Breast epithelium (tissue), 3 donors: ENCODE data around the gene MICOS13.

ENCODE experiments used
- POLR2AphosphoS5 ChIP-seq, 3 donors: sonication (generic); formaldehyde crosslinking; IDR thresholded peaks; one replicate each; pipeline ENCODE4 v1.6.1; 2017; ENCODE audit warnings: antibody characterized with exemption in 3 of 3
- TF ChIP-seq, protein P1 (sequence below), 3 donors: fragments of 450-650 bp; IDR thresholded peaks; one replicate each; pipeline ENCODE4 v1.5.1; 2016 to 2017; ENCODE audit warnings: antibody characterized with exemption in 3 of 3, mild to moderate bottlenecking in 3 of 3, moderate library complexity in 3 of 3

DNA sequence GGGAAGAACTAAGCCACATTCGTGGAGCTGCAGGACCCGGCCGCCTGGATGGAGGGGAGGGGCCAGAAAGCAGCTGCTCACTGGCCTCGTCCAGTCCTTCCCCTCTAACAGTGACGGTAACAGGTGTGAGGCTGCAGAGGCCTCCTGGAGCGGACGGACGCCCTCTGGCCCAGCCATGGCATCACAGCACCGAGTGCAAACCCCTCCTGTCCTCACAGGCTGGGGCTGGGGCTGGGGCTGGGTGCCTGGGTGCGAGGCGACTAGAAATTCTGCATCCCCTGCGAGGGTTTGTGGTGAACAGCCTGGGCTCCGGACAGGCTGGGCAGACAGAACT is 3.6 kb downstream of the MICOS13 start:
- no peak for TF ChIP-seq POLR2AphosphoS5 (IDR thresholded peaks at IDR 0.05)
- TF ChIP-seq, protein P1, sequence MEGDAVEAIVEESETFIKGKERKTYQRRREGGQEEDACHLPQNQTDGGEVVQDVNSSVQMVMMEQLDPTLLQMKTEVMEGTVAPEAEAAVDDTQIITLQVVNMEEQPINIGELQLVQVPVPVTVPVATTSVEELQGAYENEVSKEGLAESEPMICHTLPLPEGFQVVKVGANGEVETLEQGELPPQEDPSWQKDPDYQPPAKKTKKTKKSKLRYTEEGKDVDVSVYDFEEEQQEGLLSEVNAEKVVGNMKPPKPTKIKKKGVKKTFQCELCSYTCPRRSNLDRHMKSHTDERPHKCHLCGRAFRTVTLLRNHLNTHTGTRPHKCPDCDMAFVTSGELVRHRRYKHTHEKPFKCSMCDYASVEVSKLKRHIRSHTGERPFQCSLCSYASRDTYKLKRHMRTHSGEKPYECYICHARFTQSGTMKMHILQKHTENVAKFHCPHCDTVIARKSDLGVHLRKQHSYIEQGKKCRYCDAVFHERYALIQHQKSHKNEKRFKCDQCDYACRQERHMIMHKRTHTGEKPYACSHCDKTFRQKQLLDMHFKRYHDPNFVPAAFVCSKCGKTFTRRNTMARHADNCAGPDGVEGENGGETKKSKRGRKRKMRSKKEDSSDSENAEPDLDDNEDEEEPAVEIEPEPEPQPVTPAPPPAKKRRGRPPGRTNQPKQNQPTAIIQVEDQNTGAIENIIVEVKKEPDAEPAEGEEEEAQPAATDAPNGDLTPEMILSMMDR (IDR thresholded peaks at IDR 0.05): no peak
